Measurements from ENCODE around the gene ZBTB7C.

The ZBTB7C gene

DNA sequence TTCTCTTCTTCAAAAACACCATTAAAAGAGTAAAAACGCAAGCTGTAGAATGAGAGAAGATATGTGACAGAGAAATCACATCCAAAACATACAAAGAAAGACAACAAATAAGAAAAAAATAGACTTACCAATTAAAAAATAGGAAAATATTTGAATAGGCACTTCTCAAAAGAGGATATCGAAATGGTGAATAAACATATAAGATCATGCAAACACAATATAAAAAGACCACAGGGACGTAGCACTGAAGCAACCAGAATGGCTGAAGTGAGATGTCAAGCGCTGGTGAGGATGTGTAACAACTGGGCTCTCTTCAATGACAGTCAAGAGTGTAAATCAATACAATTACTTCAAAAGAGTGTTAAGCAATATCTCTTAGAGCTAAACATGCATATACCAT, 202.3 kb downstream of the ZBTB7C start:
- no peak for DNase-seq

DNA sequence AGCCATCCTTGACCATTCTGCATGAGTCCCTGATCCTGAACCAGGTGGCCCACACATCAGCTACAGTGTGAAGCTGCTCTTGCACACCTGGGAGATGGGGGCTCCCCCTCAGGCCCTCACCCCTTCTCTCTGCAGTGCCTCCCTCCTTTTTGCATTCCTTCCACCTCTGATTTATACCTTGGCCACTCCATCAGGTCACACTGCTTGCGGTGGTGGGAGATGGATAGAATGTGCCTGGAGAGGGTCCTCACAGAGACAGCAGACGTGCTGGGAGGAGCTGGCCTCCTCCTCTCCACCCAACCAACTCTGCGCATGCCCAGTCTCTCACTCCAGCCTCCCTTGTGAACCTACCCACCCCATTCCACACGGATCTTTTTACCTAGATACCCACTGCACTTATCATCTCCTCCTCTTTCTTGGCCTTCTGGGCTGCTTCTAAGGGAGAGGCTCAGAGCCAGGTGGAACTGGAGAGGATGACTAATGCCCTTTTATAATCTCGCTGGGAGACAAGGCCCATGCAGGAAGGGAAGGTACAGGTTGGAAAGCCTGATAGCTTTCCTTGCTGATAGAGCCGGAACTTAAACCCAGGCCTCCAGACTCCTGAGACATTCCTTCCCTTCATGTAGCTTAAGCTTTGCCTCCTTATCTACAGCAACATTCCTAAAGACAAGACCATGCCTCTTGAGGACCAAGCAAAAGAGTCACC, 205.1 kb downstream of the ZBTB7C start:
- no peak for DNase-seq

DNA sequence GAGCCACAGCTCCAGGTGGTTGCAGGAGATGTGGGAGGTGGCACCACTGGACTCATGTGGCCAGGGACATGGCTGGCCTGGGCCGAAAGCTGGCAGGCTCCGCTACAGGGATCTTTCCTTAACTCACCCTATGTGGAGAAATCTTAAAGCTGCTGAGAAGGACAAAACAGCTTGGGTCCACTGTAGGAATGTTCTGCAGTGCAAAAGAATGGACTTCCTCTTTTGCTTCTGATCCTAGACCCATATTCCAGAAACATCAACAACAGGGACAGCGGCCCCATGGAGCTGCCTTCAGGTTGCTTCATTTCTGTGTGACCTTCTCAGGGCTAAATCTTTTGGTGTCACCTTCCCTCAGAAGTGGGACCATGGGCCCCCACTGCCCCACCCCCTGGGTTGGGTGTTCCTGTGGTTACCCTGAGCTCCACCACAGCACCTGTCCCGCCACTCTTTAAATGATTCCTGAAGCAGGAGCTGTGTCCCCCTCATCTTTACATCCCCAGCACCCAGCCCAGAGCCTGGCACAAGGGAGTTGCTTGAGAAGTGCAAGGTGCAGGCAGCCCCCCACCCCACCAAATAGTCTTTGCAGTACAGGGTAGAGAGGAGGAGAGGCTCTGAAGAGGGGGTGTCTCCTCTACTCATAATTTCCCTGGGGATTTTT, 205.8 kb downstream of the ZBTB7C start:
- DNase-seq = no peak

DNA sequence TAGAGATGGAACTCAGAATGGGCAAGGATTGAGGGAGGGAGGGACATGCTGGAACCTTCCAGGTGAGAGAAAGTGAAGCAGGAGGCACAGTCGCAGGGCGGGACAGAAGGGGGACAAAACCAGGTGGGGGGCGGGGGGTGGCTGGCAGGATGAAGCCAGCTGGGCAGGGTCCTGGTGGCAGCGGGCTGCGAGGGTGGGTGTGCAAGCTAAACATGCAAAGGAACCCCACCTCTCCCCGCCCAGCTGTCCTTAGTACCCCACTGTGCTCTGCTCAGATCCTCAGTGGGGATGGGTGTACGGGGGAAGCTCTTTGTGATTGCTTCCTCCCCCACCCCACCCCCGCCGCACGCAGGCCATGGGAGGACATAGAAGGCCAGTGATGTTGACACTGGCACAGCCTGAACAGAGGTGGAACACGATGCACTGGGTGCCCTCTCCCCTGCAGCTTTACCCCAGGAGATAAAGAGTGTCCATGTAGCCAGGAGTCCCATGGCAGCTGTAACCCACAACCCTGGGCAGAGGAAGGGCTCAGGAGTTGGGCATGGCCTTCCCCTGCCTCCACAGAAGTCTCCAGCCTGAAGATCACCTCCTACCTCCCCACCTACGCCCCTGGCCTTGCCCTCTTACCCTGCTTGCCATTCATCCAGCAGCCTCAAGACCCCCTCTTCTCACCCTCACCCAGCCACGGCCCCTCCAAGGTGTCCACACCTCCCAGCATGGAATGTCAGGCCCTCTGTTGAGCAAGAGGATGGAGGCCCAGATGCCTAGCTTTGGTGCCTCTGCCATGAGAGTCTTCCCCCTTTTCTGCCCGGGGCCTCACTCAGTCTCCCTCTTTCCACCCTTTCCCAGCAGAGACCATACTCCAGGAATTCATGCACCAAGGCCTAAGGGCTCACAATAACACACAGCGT, 206.6 kb downstream of the ZBTB7C start:
- DNase-seq = no peak

DNA sequence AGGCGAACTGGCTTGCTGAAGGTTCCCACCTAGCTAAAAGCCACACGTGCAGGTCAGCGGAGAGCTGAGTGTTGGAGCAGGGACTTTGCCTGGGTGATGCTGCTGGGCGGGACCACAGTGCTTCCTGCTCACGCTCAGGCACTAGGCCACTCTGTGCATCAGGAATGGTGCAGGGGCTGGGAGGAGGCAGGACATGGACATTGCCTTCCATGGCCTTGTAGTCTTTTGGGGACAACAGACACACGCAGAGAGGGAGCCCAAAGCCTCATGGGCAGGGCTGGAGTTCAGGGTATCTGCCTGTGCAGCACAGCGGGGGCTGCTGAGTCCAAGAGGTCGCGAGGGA, 207.2 kb downstream of the ZBTB7C start:
- DNase-seq = no peak

DNA sequence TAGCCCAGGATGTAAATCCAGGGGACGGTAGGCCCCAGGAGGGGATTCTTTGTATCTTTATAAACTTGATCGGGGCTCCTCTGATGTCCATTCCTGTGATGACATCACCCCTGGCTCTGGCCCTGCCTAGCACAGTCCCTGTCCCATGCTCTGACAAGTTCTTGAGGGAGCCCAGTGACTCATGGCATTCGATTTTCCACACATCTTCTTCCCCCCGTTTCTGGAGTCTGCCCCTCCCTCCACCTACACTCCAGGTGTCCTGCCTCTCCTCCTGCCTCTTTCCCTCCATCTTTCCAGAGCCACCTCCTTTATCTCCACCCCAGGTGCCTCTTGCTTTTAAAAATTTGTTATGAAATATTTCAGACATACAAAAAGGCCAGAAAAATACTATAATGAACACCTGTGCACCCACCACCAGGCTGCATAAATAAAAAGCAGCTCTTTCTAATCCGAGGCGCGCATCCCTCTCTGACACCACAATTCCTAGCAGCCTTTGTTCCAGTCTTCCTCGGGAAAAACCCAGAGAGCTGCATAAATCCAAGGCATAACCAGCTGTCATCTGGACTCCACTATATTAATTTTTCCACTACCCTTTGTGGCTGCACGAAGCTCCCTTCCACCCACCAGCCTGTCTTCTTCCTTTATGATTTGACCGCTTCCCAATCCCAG, 207.7 kb downstream of the ZBTB7C start:
- DNase-seq = no peak

DNA sequence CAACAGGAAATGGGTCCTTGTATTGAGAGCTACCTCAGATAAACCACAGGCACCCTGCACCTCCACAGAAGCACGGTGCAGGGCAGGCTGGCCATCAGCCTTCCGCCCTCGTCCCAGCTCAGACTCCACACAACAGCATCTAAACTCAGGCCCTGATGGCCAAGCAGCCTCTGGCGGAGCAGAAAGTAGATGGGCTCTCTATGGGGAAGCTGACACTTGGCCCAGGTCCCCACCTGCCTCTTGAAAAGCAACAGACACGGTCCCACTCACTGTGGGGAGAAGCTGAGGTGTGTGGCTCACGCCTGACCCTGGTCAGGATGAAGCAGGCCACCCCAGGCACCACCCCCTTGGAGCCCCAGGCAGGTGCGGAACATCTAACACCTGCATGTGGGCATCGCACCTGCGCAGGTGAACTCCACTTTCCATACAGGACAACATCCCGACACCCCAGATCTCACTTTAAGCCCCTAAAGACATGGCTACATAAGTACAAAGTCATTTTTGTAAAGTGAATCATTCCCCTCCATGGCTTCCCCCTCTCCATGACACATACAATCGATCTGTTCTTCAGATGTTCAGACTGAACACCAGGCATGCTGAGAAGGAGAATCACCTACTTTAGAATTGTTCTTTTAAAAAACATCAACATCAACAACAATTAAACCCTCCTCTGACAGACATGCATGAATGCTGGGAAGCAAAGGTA, 208.4 kb downstream of the ZBTB7C start:
- DNase-seq = no peak

DNA sequence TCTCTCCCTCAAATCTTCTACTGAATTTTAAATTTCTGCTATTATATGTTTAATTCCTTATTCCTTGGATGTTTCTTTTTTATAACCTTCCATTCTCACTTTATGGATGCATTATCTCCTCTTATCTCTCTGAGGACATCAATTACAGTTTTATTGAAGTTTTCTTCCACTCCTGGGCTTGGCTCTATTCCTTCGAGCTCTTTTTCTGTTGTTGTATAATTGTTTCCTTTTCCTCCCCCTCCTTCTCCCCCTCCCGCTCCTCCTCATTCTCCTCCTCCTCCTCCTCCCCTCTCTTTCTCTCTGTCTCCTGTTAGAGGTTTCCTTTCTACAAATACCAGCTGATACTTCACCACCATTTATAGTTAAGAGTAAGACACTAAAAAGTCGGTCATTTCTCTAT, 209.8 kb downstream of the ZBTB7C start:
- DNase-seq = no peak

DNA sequence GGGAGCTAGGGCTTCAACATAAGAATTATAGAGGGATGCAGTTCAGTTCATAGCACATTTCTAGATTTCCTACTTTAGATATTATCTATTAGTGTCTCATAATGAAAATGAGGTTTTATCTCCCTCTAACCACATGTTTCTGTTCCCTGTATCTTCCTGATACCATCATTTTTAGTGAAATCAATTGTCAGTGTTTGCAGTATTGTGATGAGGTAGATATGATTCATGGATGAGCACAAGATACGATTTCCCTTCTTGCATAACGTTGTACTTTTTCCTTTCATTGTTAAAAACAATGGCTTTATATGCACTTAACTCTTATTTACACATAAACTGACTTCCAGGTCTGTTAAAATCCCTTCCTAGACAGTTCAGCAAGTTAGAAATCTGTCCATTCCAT, 211.4 kb downstream of the ZBTB7C start:
- no peak for DNase-seq

DNA sequence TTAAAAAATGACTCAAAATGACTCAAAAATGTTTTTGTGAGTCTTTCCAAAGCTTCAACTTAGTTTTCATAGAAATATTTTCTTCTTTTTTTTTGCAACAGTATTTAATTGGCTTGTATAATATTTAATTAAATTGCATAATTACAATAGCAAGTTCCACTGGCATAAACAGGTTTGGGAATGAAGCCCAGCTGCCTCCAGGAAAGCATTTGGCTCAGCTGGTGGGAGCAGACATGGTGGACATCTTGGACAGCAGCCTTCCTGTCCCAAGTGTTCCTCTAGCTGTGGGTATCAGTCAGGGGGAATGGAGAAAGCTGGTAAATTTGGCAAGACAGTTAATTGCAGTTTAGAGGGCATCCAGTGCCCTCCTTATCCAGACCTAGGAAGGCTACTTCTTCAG, 213.4 kb downstream of the ZBTB7C start:
- no peak for DNase-seq

DNA sequence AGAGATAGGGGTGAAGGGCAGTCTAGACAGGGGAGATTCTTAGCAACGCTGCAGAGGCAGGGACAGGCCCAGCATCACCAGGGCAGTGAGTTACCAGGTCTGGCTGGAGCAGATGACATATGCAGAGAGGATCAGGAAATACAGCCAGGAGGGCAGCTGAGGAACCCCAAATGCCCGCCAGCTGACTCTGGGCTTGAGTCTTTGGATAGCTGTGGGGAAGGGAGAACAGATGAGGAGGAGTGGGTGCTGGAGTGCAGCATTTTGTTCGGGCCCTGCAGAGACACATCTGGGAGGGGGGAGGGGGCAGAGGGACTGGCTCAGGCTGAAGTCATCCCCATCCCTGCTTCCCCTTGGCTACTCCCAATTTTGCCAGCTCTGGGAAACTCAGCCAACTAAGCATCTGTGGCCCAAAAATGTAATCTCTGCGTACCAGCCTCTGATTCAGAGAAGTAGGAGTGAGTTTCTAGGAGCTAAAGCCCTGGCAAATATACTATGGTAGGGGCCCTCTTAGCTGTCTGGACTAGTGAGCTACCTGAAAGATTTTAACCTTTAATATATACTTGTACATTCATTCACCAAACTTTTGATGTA, 214.5 kb downstream of the ZBTB7C start:
- no peak for DNase-seq

DNA sequence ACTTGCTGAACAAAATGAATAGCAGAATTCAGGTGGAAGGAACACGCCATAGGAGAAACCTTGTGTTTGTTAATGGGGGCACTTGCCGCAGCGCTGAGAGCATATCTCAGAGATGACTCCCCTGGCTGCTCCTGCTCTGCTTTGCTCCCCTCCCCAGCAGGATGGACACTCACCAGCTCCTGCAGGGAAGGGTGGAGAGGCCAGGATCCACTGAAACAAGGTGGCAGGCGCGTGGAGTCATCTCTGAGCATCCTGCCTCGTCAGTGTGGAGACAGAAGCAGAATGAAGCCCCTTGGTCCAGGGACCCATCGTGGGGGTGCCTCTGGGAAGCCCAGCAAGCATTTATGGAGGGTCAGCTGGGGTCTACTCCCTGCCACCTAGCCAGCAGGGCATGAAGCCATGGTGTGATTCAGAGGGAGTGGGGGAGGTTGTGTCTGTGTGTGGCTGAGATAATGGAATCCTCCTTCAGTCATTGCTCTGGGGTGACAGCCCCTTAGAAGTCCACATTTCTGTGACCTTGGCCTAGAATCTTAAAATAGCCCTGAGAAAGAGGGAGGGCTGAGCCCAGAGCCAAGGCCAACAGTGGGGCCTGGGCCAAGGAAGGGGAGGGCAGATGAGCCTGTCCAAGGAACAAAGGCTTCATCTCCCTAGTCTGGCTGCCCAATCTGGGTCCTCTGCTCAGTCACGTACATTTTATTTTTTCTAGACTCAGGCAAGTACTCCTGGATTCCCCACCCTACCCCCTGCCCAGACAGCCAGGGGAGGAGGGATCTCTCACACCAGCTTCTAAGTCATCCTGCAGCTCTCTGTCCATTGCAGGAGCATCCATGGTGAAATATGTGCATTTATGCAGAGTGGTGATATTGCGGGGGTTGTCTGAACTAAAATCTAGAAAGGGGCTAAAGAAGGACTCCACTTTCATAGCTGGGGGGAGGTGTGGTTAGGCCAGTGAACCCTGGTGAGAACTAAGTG, 215.4 kb downstream of the ZBTB7C start:
- no peak for DNase-seq

DNA sequence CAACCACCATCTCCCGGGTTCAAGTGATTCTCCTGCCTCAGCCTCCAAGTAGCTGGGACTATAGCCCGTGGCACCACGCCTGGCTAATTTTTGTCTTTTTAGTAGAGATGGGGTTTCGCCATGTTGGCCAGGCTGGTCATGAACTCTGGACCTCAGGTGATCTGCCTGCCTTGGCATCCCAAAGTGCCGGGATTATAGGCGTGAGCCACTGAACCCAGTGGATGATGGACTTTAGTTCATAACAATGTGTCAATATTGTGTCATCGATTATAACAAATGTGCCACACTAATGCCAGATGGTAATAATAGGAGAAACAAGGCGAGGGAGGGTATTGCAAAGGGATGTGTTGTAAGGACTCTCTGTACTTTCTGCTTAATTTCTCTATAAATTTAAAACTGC, 216.6 kb downstream of the ZBTB7C start:
- no peak for DNase-seq

DNA sequence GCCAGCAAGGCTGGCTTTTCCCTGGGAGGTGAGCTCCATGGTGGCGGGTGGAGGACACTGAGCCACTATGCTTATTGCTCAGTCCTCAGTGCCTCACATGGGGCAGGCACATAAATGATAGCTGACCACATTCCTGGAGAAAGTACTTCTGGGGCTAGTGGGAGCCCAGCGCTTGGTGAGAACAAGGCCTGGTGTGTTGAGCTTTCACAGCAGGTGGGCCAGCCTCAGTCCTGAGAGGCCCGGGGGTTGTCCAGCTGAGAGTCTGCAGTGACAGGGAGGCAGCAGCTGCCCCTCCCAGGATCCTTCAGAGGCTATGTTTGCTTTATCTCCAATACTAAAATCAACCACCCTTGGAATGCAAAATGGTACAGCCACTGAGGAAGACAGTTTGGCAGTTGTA, 217.7 kb downstream of the ZBTB7C start:
- DNase-seq = peak; percentile 79 to 80

DNA sequence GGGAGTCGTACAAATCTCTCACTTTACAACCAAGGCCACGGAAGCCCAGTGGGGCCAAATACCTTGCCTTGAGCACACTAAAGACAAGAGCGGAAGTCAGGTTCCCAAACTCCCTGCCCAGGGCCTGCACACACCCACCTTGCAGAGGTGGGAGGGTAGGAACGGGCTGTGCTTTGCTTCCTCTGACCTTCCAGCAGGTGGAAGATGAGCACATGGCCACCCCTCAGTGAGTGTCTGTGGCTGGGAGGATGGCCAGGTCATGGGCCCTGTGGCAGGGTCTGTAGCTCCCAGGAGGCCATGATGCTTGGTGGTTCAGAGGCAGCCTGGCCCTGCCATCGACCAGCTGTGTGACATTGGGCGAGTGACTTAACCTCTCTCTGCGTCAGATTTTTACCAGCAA, 218.2 kb downstream of the ZBTB7C start:
- DNase-seq = no peak

DNA sequence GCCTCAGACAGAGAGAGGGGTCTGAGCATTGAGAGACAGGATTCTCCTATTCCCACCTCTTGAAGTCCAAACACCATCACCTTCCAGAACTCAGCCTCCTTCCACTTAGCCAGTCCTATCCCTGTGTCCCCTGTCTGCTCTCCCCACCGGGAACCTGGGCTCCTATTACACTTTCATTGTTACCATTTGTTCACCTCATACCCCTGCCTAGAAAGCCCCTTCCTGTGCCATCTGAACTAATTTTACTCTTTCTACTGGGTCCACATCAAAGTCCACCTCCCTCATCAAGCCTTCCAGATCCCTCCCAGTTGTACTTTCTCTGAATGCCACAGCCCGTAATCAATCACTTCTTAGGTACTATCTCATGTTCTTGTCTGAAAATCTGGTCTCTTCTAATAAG, 220.6 kb downstream of the ZBTB7C start:
- no peak for DNase-seq

DNA sequence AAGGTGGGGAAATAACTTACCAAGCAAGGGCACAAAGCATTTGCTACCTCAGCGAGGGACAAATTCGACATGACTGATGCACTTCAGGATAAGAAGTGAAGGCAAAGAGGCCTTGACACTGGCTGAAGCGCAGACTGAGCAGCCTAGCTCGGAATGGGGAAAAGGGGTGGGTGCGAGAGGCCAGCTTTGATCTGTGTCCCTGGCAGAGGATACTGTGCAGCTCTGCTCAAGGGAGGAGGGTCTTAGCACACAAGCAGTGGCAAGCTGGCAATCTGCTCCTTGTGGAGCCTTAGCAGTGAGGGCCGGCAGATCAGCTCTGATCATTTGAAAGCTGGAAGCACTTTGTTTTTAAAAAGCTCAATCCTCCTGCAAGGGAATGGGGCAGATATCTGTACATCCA, 222.3 kb downstream of the ZBTB7C start:
- no peak for DNase-seq

DNA sequence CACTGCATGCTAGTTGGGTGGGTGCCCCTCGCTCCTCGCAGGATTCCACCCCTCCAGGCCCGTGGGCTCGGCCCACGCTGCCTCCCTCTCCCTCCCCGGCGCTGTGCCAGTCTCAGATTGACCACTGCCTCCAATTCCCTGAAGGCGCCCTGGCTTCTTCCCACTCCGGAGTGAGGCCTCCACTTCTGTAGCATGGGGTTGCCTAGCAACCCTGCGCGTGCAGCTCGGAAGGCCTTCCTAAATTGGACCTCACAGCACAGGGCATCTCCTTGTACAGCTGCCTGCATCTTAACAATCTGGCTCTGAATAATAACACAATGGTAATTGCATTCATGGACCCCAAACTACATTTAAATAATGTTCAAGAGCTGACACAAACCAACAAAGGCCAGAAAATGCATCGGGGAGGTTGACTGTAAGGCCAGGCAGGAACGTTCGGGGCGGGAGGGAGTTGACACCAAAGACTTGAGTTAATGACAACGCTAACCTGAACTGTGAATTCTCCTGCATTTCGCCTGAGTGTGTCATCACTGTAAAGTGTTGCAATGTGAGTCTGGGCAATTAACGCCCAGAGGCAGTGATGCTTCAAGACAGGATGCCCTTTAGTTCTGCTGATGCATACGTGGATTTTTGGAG, 222.9 kb downstream of the ZBTB7C start:
- DNase-seq = peak in 1 of 2 experiments; percentile 11

DNA sequence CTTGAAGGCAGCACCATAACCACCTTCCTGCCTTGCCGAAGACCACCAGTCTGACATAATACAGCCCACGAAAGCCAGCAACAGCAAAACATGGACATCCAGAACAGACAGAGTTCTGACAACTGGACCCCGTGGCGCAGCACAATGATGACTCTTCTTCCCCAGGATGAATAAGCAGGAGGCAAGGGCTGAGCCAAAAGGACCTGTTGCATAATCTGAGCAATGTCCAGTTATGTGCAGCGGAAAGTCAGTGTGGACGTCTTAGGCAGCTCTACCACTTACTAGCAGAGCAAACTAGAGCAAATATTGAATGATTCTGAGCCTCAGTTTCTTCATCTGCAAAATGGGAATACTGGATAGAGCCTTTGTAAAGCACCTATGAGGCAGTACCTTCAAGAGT, 225.1 kb downstream of the ZBTB7C start:
- DNase-seq = no peak

DNA sequence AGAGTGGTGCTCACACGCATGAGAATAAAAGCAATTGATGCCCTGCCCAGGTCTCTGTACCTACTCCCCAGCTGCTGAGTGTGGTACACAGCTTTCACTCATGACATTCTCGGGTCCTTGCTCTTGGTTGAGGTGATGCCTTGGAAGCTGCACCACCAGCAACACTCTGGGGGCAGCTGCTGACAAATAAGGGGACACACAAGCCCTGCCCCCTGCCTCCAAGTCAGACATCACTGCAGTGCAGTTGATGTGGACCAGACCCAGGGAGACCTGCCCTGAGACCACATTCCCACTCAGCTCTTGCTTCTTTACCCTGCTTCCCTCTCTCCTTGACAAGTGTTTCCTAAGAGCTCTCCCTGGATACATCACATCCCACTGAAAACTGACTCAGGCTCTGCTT, 225.6 kb downstream of the ZBTB7C start:
- no peak for DNase-seq

DNA sequence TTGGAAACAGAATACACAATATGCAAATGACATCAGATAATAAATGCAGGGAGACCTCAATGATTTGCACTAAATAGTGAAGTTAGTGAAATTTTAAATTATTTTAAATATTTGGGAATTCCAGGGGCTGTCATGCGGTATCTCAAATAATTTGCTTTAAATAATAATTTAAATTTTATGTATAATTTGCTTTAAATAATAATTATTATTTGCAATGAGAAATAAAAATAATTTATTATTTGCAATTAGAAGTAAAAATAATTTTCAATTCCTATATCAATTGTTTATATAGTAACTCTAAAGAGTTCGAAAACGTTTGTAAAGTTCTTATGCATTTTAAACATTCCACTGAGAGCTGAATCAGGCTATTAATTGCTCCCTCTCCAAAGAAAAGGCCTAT, 226.4 kb downstream of the ZBTB7C start:
- no peak for DNase-seq
